ENCODE data around the gene RNF157. TPM values are rescaled to one million over a fixed set of nuclear protein-coding genes. Genes with fewer than 3 reads are reported as not detected.
A peak's percentile ranks its signal among the peaks of the same experiment; 100 is the strongest.
"Not testable (repeated sequence)": the region's sequence is repeated elsewhere in the genome, so short reads cannot be mapped to it uniquely, and the experiment has no call there.

The RNF157 gene
- total and polyA plus RNA-seq, 2 experiments from 2014 or later: 5.0 to 8.6 TPM

DNA sequence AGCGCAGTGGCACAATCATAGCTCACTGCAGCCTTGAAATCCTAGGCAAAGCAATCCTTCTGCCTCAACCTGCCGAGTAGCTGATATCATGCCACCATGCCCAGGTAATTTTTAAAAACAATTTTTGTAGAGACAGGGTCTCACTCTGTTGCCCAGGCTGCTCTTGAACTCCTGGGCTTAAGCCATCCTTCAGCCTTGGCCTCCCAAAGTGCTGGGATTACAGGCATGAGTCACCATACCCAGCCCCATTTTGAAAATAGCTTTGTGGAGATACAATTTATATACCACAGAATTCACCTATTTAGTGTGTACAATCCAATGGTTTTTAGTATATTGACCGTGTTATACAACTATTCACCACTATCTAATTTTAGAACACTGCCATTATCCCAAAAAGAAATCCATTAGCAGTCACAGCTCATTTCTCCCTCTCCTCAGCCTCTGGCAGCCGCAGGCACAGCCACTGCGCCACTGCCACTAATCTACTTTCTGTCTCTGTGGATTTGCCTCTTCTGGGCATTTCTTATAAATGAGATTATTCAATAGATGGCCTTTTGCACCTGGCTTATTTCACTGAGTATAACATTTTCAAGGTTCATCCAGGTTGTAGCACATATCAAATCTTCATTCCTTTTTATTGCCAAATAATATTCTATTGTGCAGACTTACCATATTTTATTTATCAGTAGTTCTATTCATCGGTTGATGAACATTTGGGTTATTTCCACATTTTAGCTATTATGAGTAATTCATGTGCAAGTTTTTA lies 6.5 kb downstream of the RNF157 start:
- no peaks in the 10 kb centered on the region for H3K9me2 ChIP-seq (replicated peaks; ENCODE audit: insufficient read depth)
- DNase-seq (ENCODE audit: low spot score): no peak
- H4K20me1 ChIP-seq (ENCODE audit: insufficient read depth, poor library complexity, severe bottlenecking): no peaks in the 10 kb centered on the region
- H2AFZ ChIP-seq: no peak overlapping the region
- H3K79me2 ChIP-seq: no peaks in the 10 kb centered on the region
- H3K4me2 ChIP-seq: no peak overlapping the region
- H3K27ac ChIP-seq: no peak overlapping the region
- H3K4me3 ChIP-seq: no peak overlapping the region
- H3K9me3 ChIP-seq (ENCODE audit: low read depth): no peaks in the 10 kb centered on the region
- peaks cover under 1% of the 10 kb centered on the region for H3K27me3 ChIP-seq
- no peaks in the 10 kb centered on the region for H3K36me3 ChIP-seq (replicated peaks; ENCODE audit: insufficient read depth, low read depth)
- WGBS (ENCODE audit: low lambda C conversion rate, missing lambda C conversion rate): 97% methylated on average over 6 of the region's 6 CpGs
- H3K4me1 ChIP-seq (ENCODE audit: insufficient read depth): no peaks in the 10 kb centered on the region
- TF ChIP-seq EZH2phosphoT487 (IDR thresholded peaks at IDR 0.05; ENCODE audit: low read depth, severe bottlenecking, unreplicated experiment) (no peak), EZH2 (IDR thresholded peaks at IDR 0.05; ENCODE audit: borderline replicate concordance) (no peak)
- TF ChIP-seq, protein P1, sequence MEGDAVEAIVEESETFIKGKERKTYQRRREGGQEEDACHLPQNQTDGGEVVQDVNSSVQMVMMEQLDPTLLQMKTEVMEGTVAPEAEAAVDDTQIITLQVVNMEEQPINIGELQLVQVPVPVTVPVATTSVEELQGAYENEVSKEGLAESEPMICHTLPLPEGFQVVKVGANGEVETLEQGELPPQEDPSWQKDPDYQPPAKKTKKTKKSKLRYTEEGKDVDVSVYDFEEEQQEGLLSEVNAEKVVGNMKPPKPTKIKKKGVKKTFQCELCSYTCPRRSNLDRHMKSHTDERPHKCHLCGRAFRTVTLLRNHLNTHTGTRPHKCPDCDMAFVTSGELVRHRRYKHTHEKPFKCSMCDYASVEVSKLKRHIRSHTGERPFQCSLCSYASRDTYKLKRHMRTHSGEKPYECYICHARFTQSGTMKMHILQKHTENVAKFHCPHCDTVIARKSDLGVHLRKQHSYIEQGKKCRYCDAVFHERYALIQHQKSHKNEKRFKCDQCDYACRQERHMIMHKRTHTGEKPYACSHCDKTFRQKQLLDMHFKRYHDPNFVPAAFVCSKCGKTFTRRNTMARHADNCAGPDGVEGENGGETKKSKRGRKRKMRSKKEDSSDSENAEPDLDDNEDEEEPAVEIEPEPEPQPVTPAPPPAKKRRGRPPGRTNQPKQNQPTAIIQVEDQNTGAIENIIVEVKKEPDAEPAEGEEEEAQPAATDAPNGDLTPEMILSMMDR (IDR thresholded peaks at IDR 0.05; ENCODE audit: poor library complexity): no peak

DNA sequence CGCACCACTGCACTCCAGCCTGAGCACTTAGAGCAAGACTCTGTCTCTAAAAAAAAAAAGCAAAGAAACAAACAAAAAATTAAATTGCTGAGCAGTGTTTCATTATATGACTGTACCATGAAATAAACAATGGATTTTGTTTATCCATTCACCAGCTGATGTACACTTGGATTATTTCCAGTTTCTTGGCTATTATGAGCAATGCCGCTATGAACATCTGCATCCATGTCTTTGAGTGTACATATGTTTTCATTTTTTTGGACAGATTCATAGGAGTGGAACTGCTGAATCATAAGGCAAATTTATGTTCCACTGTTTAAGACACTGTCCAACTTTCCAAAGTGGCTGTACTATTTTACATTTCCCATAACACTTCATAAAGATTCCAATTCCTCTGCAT lies 8.0 kb downstream of the RNF157 start:
- 60% methylated on average over 2 of the region's 2 CpGs for WGBS (ENCODE audit: low lambda C conversion rate, missing lambda C conversion rate)
- H3K4me3 ChIP-seq: no peak overlapping the region
- peak; percentile 47 for DNase-seq (ENCODE audit: low spot score)
- H3K4me1 ChIP-seq (ENCODE audit: insufficient read depth): no peaks in the 10 kb centered on the region
- no peak overlapping the region for H3K4me2 ChIP-seq
- no peaks in the 10 kb centered on the region for H3K9me3 ChIP-seq (ENCODE audit: low read depth)
- H3K27ac ChIP-seq: peak overlapping the region; percentile 79
- TF ChIP-seq, protein P1 (IDR thresholded peaks at IDR 0.05; ENCODE audit: poor library complexity): no peak
- TF ChIP-seq EZH2 (IDR thresholded peaks at IDR 0.05; ENCODE audit: borderline replicate concordance): no peak
- H4K20me1 ChIP-seq (ENCODE audit: insufficient read depth, poor library complexity, severe bottlenecking): no peaks in the 10 kb centered on the region
- H3K27me3 ChIP-seq: no peaks in the 10 kb centered on the region
- H3K79me2 ChIP-seq: no peaks in the 10 kb centered on the region
- no peak overlapping the region for H2AFZ ChIP-seq
- no peaks in the 10 kb centered on the region for H3K9me2 ChIP-seq (replicated peaks; ENCODE audit: insufficient read depth)
- no peaks in the 10 kb centered on the region for H3K36me3 ChIP-seq (replicated peaks; ENCODE audit: insufficient read depth, low read depth)

DNA sequence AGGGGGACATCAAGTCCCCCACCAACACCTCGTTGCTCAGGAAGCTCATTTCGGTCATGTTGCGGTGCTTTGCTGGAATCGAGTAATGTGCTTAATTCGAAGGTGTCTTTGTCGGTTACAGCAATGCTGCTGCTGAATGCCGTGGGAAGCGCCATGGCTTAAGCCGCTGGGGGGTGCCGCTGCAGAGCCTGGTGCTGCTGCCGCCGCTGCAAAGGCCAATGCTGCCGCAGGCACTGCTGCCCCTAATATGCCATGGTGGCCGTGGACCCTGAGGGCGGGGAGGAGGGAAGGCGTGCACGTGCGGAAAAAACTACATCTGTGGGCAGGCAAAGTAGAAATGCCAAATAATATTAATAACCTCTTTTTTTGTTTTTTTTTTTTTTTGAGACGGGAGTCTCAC lies 13.5 kb downstream of the RNF157 start:
- H3K36me3 ChIP-seq (replicated peaks; ENCODE audit: insufficient read depth, low read depth); H3K4me3 ChIP-seq; H3K4me2 ChIP-seq; DNase-seq (ENCODE audit: low spot score); H3K4me1 ChIP-seq (ENCODE audit: insufficient read depth); H3K27me3 ChIP-seq; H3K9me2 ChIP-seq (replicated peaks; ENCODE audit: insufficient read depth); H2AFZ ChIP-seq; H4K20me1 ChIP-seq (ENCODE audit: insufficient read depth, poor library complexity, severe bottlenecking); H3K27ac ChIP-seq; H3K9me3 ChIP-seq (ENCODE audit: low read depth); H3K79me2 ChIP-seq: not testable (repeated sequence)
- 98% methylated on average over 18 of the region's 19 CpGs for WGBS (ENCODE audit: low lambda C conversion rate, missing lambda C conversion rate)

DNA sequence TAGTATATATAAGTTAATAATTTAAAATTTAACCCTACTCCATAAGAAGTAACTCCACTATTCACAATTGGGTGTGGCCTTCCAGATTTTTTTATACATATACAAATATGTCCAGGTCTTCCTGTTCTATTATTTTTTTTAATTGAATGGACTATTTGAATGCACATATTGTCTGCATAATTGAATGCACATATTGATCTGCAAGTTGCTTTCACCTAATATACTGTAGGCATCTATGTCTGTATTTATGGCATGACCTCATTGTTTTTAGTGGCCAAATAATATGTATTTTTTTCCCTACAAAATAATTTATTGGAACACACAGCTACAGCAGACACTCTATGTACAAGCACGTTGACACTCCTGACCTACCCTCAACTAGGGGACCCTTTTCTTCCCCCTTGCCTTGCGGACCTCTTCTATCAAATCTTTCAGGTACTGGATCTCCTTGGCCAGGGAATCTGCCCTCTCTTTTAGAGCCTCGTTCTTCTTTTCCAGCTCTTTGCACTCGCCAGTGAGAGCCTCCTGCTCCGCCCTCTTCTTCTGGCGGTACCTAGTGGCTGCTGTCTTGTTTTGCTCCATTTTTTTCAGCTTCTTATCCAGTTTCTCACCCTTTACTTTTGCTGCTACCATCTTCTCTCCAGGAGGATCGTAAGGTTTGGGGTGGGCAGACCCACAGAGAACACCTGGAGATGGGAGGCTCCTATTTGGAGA lies 14.8 kb downstream of the RNF157 start:
- not testable (repeated sequence) for H3K9me3 ChIP-seq (ENCODE audit: low read depth); DNase-seq (ENCODE audit: low spot score); H3K4me2 ChIP-seq; H4K20me1 ChIP-seq (ENCODE audit: insufficient read depth, poor library complexity, severe bottlenecking); H3K27me3 ChIP-seq; H3K9me2 ChIP-seq (replicated peaks; ENCODE audit: insufficient read depth); H2AFZ ChIP-seq; H3K36me3 ChIP-seq (replicated peaks; ENCODE audit: insufficient read depth, low read depth); H3K4me3 ChIP-seq; H3K27ac ChIP-seq; H3K4me1 ChIP-seq (ENCODE audit: insufficient read depth); H3K79me2 ChIP-seq
- 81% methylated on average over 7 of the region's 7 CpGs for WGBS (ENCODE audit: low lambda C conversion rate, missing lambda C conversion rate)

All from hepatocyte (in vitro differentiated cells).